ENCODE results near the gene TRIP11. TPM values are rescaled to one million over a fixed set of nuclear protein-coding genes. Genes with fewer than 3 reads are reported as not detected.

The TRIP11 gene
- polyA plus RNA-seq, 3 donors, result 6.8 to 7.4 (median 6.9) TPM

GRCh38 chr14:91964011-91964410, 75.8 kb downstream of the TRIP11 start:
- H3K27ac ChIP-seq (ENCODE audit: low read depth, low read length), result no peak overlapping the region
- WGBS, 3 donors, result 30 to 73% (median 62%) methylated on average over 1 of the region's 1 CpG

GRCh38 chr14:91963465-91963864, 76.4 kb downstream of the TRIP11 start:
- no peak overlapping the region for H3K27ac ChIP-seq (ENCODE audit: low read depth, low read length)
- WGBS, 3 donors, result 62 to 66% (median 65%) methylated on average over 6 of the region's 6 CpGs

- WGBS, 3 donors, result 42 to 78% (median 73%) methylated on average over 10 to 14 of the region's 14 CpGs
- H3K27ac ChIP-seq (ENCODE audit: low read depth, low read length), result no peak overlapping the region
Measured at GRCh38 chr14:91961297-91962220, 78.3 kb downstream of the TRIP11 start.

GRCh38 chr14:91957876-91958313, 82.0 kb downstream of the TRIP11 start:
- WGBS, 3 donors, result 78 to 92% (median 92%) methylated on average over 9 of the region's 9 CpGs
- H3K27ac ChIP-seq (ENCODE audit: low read depth, low read length), result no peak overlapping the region

GRCh38 chr14:91956616-91957015, 83.2 kb downstream of the TRIP11 start:
- 69 to 82% (median 78%) methylated on average over 5 of the region's 5 CpGs for WGBS, 3 donors
- H3K27ac ChIP-seq (ENCODE audit: low read depth, low read length), result no peak overlapping the region

GRCh38 chr14:91955168-91955567, 84.7 kb downstream of the TRIP11 start:
- H3K27ac ChIP-seq (ENCODE audit: low read depth, low read length), result no peak overlapping the region
- WGBS, 3 donors, result 63 to 74% (median 70%) methylated on average over 1 of the region's 1 CpG

GRCh38 chr14:91953170-91953985, 86.5 kb downstream of the TRIP11 start:
- 78 to 82% (median 80%) methylated on average over 8 of the region's 8 CpGs for WGBS, 3 donors
- H3K27ac ChIP-seq (ENCODE audit: low read depth, low read length), result no peak overlapping the region

- 1 to 6% (median 4%) methylated on average over 45 to 54 of the region's 54 CpGs for WGBS, 3 donors
Measured at GRCh38 chr14:91947475-91948184, 92.2 kb downstream of the TRIP11 start, which contains the start of gene FBLN5. Gene FBLN5, minus strand, starts transcription at chr14:91947694. Its CDS starts 465 bp downstream, at chr14:91947229.

GRCh38 chr14:91946622-91947474, 93.0 kb downstream of the TRIP11 start:
- 8 to 10% (median 9%) methylated on average over 38 of the region's 38 CpGs for WGBS, 3 donors
- no peak overlapping the region for H3K27ac ChIP-seq (ENCODE audit: low read depth, low read length)

More at GRCh38 chr14:91947475-91948184, 92.2 kb downstream of the TRIP11 start, which contains the start of gene FBLN5:
- no peak within 1 kb of the TSS for H3K27ac ChIP-seq (ENCODE audit: low read depth, low read length)

GRCh38 chr14:91945751-91946621, 93.9 kb downstream of the TRIP11 start:
- no peak overlapping the region for H3K27ac ChIP-seq (ENCODE audit: low read depth, low read length)
- WGBS, 3 donors, result 41 to 66% (median 42%) methylated on average over 10 of the region's 10 CpGs

GRCh38 chr14:91942946-91943345, 96.9 kb downstream of the TRIP11 start:
- 94 to 97% (median 95%) methylated on average over 9 of the region's 9 CpGs for WGBS, 3 donors
- no peak overlapping the region for H3K27ac ChIP-seq (ENCODE audit: low read depth, low read length)

GRCh38 chr14:91942128-91942527, 97.7 kb downstream of the TRIP11 start:
- 17 to 73% (median 20%) methylated on average over 1 of the region's 1 CpG for WGBS, 3 donors
- no peak overlapping the region for H3K27ac ChIP-seq (ENCODE audit: low read depth, low read length)

GRCh38 chr14:91940209-91940608, 99.7 kb downstream of the TRIP11 start:
- 81 to 89% (median 85%) methylated on average over 3 of the region's 3 CpGs for WGBS, 3 donors
- H3K27ac ChIP-seq (ENCODE audit: low read depth, low read length), result no peak overlapping the region

- no peak overlapping the region for H3K27ac ChIP-seq (ENCODE audit: low read depth, low read length)
- 86 to 91% (median 90%) methylated on average over 6 of the region's 6 CpGs for WGBS, 3 donors
Measured at GRCh38 chr14:91935586-91935985, 104.3 kb downstream of the TRIP11 start.

- WGBS, 3 donors, result 72 to 80% (median 76%) methylated on average over 8 of the region's 8 CpGs
- no peak overlapping the region for H3K27ac ChIP-seq (ENCODE audit: low read depth, low read length)
Measured at GRCh38 chr14:91934554-91935285, 105.1 kb downstream of the TRIP11 start.

GRCh38 chr14:91931478-91932088, 108.3 kb downstream of the TRIP11 start:
- WGBS, 3 donors, result 69 to 90% (median 85%) methylated on average over 11 of the region's 11 CpGs
- H3K27ac ChIP-seq (ENCODE audit: low read depth, low read length), result no peak overlapping the region
